Urothelium cell line (cell line): Measurements from ENCODE around the gene ZFYVE16.
"Not testable (repeated sequence)": the region's sequence is repeated elsewhere in the genome, so short reads cannot be mapped to it uniquely, and the experiment has no call there.

ENCODE experiments used
- DNase-seq: peaks from one replicate; pipeline ENCODE4 v3.0.0; 2011; ENCODE audit warnings: low spot score, mixed read lengths
- FAIRE-seq: peaks from 2 replicates; lab custom pipeline; 2011; peaks lifted over from hg19 to GRCh38; lab: Jason Lieb, UNC

Gene ZFYVE16

GRCh38 chr5:80482578-80482977 is 74.7 kb downstream of the ZFYVE16 start:
- DNase-seq (no peak), FAIRE-seq (no peak)

- FAIRE-seq (no peak), DNase-seq (no peak)
Measured at GRCh38 chr5:80483636-80484232, 75.9 kb downstream of the ZFYVE16 start.

GRCh38 chr5:80487444-80487828 is 79.6 kb downstream of the ZFYVE16 start:
- FAIRE-seq, result no peak
- DNase-seq, result no peak

GRCh38 chr5:80487829-80488721 is 80.2 kb downstream of the ZFYVE16 start, which contains the start of gene FAM151B:
Gene FAM151B (plus strand): TSS chr5:80488100. CDS start chr5:80488124, 24 bp downstream.
- FAIRE-seq, result no peak
- DNase-seq, result peak; percentile 95

GRCh38 chr5:80491296-80491695 is 83.4 kb downstream of the ZFYVE16 start:
- no peak for FAIRE-seq
- no peak for DNase-seq

GRCh38 chr5:80492741-80493140 is 84.9 kb downstream of the ZFYVE16 start:
- FAIRE-seq, result no peak
- DNase-seq, result no peak

- not testable (repeated sequence) for DNase-seq, FAIRE-seq
Measured at GRCh38 chr5:80493443-80493842, 85.6 kb downstream of the ZFYVE16 start.

- DNase-seq (no peak), FAIRE-seq (no peak)
Measured at GRCh38 chr5:80495891-80496290, 88.0 kb downstream of the ZFYVE16 start.

GRCh38 chr5:80502800-80503199 is 94.9 kb downstream of the ZFYVE16 start:
- FAIRE-seq (no peak), DNase-seq (no peak)

- DNase-seq, result no peak
- no peak for FAIRE-seq
Measured at GRCh38 chr5:80503641-80504040, 95.8 kb downstream of the ZFYVE16 start.

GRCh38 chr5:80504833-80505232 is 97.0 kb downstream of the ZFYVE16 start:
- no peak for FAIRE-seq
- DNase-seq, result no peak

GRCh38 chr5:80507663-80508062 is 99.8 kb downstream of the ZFYVE16 start:
- FAIRE-seq (no peak), DNase-seq (no peak)

- no peak for DNase-seq
- no peak for FAIRE-seq
Measured at GRCh38 chr5:80508844-80509243, 101.0 kb downstream of the ZFYVE16 start.

- DNase-seq, result no peak
Measured at GRCh38 chr5:80509362-80509761, 101.5 kb downstream of the ZFYVE16 start.

GRCh38 chr5:80516826-80517225 is 109.0 kb downstream of the ZFYVE16 start:
- DNase-seq (peak; percentile 55), FAIRE-seq (no peak)

More at GRCh38 chr5:80509362-80509761, 101.5 kb downstream of the ZFYVE16 start:
- no peak for FAIRE-seq
